ENCODE data around the gene PHACTR4. TPM values are rescaled to one million over a fixed set of nuclear protein-coding genes. Genes with fewer than 3 reads are reported as not detected.
A peak's percentile ranks its signal among the peaks of the same experiment; 100 is the strongest.

The PHACTR4 gene
- total RNA-seq, 1 experiment from 2014 or later, result 10.0 TPM

- no peak overlapping the region for H3K9ac ChIP-seq (ENCODE audit: low read length)
- no peaks in the 10 kb centered on the region for H3K4me1 ChIP-seq (ENCODE audit: low read length)
- no peaks in the 10 kb centered on the region for H3K36me3 ChIP-seq (ENCODE audit: insufficient read depth, low read length)
- H2AFZ ChIP-seq (ENCODE audit: low read length), result no peak overlapping the region
- H3K4me2 ChIP-seq (ENCODE audit: low read depth, low read length, poor library complexity, severe bottlenecking), result no peak overlapping the region
- H3K4me3 ChIP-seq (ENCODE audit: low read length), result no peak overlapping the region
- no peak for DNase-seq
- no peaks in the 10 kb centered on the region for H3K27me3 ChIP-seq (ENCODE audit: low read length)
- no peaks in the 10 kb centered on the region for H4K20me1 ChIP-seq (ENCODE audit: insufficient read depth, low read depth, low read length)
- no peak overlapping the region for H3K27ac ChIP-seq (ENCODE audit: low read length)
- H3K79me2 ChIP-seq (ENCODE audit: low read length), result no peaks in the 10 kb centered on the region
- no peaks in the 10 kb centered on the region for H3K9me3 ChIP-seq (ENCODE audit: low read length)
- H3K9me2 ChIP-seq (replicated peaks; ENCODE audit: insufficient read depth, low read length), result no peaks in the 10 kb centered on the region
Observed at GRCh38 chr1:28545246-28545628, 175.7 kb downstream of the PHACTR4 start.

DNA sequence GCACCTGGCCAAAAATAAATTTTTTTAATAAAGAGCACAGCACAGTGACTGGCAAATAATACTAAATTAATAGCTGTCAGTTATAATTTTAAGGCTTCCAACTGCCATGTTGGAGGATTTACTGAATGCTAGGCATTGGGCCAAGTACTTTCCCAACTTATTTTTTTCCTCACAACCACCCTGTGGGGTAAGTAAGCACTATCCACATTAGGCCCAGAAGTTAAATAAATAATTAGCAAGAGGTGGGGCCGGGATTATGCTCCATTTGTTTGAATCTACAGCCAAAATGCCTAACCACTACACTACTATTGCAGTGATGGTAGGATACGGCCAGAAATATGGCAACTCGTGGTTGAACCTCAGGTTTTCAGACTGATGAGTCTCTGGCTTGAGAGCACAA, 178.8 kb downstream of the PHACTR4 start:
- Histone ChIP-seq H4K20me1 (ENCODE audit: insufficient read depth, low read depth, low read length) (no peaks in the 10 kb centered on the region), H2AFZ (ENCODE audit: low read length) (no peak overlapping the region), H3K79me2 (ENCODE audit: low read length) (peaks cover 3% of the 10 kb centered on the region), H3K4me3 (ENCODE audit: low read length) (no peak overlapping the region), H3K4me2 (ENCODE audit: low read depth, low read length, poor library complexity, severe bottlenecking) (no peak overlapping the region), H3K9me3 (ENCODE audit: low read length) (no peaks in the 10 kb centered on the region), H3K9me2 (replicated peaks; ENCODE audit: insufficient read depth, low read length) (no peaks in the 10 kb centered on the region), H3K27ac (ENCODE audit: low read length) (no peak overlapping the region), H3K4me1 (ENCODE audit: low read length) (peaks cover 12% of the 10 kb centered on the region), H3K9ac (ENCODE audit: low read length) (no peak overlapping the region), H3K27me3 (ENCODE audit: low read length) (no peaks in the 10 kb centered on the region), H3K36me3 (ENCODE audit: insufficient read depth, low read length) (no peaks in the 10 kb centered on the region)
- no peak for DNase-seq

Small RNA genes lying within 50 kb of the gene (small RNA-seq; reads per million reads assigned to genes)
- gene RF00019 (not detected), gene RNU6ATAC27P (not detected), gene SNORA73A (not detected), gene SNORA73B (28.9 reads per million, percentile 98 among the genes with 10 or more reads in this experiment)

Other genes with a start within 250 kb of the PHACTR4 start
- gene PTAFR, start 193.1 kb upstream of the PHACTR4 start, total RNA-seq (2014; rRNA removed; shearing (Covaris generic); ENCODE audit: low replicate concordance), result 37.8 and 74.2 TPM in 2 replicates
- 56.9 and 71.8 TPM in 2 replicates for gene DNAJC8, start 136.7 kb upstream of the PHACTR4 start, total RNA-seq (2014; rRNA removed; shearing (Covaris generic); ENCODE audit: low replicate concordance)
- gene ATP5IF1, start 133.6 kb upstream of the PHACTR4 start, total RNA-seq (2014; rRNA removed; shearing (Covaris generic); ENCODE audit: low replicate concordance), result 248 and 524 TPM in 2 replicates
- 35.1 and 46.0 TPM in 2 replicates for gene SESN2, start 110.2 kb upstream of the PHACTR4 start, total RNA-seq (2014; rRNA removed; shearing (Covaris generic); ENCODE audit: low replicate concordance)
- 27.6 and 29.4 TPM in 2 replicates for gene MED18, start 40.7 kb upstream of the PHACTR4 start, total RNA-seq (2014; rRNA removed; shearing (Covaris generic); ENCODE audit: low replicate concordance)
- 27.5 and 49.7 TPM in 2 replicates for gene RCC1, start 136.3 kb downstream of the PHACTR4 start, total RNA-seq (2014; rRNA removed; shearing (Covaris generic); ENCODE audit: low replicate concordance)
- 22.4 and 28.6 TPM in 2 replicates for gene TRNAU1AP, start 183.3 kb downstream of the PHACTR4 start, total RNA-seq (2014; rRNA removed; shearing (Covaris generic); ENCODE audit: low replicate concordance)
- gene RAB42, start 222.5 kb downstream of the PHACTR4 start, total RNA-seq (2014; rRNA removed; shearing (Covaris generic); ENCODE audit: low replicate concordance), result 0.37 and 2.2 TPM in 2 replicates

All from Karpas-422 (cell line).